GM21723 (cell line): ENCODE data around the gene THAP2.
"Not testable (repeated sequence)": the region's sequence is repeated elsewhere in the genome, so short reads cannot be mapped to it uniquely, and the experiment has no call there.

Experiments used
- ATAC-seq: cut with Tn5 transposase; IDR thresholded peaks from one replicate; pipeline ENCODE4 v1.9.1; 2021; ENCODE audit warnings: mild to moderate bottlenecking, moderate library complexity; ENCODE audit not compliant: unreplicated experiment

The THAP2 gene

DNA sequence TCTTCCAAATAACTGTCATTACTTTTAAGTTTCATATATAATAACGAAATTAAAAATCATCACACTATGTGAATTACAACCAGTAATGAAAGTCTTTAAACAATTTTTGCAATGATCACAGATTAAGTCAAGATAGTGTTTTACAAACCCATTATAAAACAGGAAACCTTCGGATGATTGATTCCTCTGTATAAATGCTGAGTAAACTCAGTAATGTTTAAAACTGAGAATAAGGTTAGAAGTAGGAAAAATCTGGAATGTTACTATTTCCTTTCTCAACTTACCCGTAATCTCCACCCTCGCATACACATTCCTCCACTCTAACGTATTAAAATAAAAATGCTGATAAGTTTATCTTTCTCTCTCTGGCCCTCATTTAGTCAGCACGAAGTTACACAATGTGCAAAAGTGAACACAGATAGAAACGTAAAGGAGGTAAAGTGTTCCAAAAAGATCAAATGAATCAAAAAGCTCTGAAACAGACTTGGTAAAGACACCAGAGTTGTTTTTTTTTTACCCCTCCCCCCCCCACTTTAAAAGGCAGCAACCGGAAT lies 2.0 kb upstream of the THAP2 start:
- ATAC-seq: no peak

DNA sequence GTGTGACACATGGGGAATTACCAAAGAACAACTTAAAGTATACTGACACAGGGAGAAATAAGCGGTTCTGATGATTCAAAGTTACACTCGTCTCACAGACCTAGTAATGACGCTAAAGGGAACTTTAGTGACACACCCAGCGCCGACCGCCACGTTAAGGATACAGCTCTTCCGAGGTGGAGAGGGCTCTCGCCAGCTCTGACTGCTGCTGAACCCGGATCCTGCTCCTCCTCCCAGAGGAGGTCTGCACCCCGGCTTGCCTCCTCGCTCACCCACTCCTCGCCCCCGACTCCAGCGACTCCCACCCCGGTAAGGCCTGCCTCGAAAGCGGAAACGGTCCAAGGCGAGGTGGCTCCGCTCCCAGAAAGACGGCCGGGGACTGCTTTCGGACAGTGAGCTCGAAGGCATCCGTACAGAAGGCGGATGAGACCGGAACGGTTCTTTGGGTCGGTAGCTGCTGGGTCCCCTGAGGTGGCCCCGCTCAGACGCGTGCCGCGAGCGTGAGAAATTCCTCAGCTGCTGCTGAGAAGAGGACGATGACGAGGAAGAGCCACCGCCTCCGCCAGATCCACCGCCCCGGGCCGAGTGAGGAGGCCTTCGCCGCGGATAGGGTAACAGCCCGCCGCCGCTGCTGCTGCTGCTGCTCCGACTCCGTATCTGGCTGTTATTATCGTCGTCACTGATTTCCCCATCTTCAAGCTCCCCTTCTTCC lies 1.1 kb upstream of the THAP2 start:
- peak; percentile 32 for ATAC-seq

DNA sequence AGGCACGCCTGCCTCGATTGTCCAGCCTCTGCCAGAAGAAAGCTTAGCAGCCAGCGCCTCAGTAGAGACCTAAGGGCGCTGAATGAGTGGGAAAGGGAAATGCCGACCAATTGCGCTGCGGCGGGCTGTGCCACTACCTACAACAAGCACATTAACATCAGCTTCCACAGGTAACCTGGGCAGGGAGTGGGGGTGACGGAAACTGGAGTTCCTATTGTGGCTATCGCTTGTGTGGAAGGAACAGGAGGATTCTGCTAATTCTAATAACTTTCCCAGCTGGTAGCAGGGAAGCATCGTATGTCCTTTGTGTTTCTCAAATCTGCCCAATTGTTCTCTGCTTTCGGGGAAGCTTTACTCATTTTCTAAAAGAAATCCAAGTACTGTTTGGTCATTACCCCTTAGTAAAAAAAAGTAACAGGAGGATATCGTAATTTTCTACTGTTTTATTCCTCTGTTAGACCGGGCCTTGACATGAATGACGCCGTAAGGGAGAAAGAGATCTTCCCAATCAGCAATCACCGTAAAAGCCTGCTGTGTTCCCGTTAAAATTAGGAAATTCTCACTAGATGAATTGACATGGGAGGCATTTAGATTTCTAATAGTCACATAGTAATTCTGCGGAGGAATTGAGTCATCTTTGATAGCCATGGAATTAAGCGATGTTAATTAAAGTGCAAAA lies 449 bp downstream of the THAP2 start:
- peak; percentile 18 for ATAC-seq

DNA sequence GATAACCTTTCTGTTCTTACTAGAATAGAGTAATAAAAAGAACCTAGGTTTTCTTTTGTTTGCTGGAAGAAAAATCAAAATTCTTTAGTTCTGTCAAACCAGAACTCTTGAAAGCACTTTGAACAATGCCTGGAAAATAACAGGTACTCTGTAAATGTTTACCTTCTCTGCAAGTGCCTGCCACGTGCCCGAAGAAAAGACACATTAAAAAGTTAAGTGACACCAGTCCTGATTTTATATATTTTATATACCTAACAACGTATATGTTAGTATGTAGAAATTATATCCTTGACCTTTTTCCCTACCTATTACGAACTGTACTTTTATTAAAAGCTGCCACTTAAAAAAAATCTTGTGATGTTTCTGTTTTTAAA lies 976 bp downstream of the THAP2 start:
- no peak for ATAC-seq

DNA sequence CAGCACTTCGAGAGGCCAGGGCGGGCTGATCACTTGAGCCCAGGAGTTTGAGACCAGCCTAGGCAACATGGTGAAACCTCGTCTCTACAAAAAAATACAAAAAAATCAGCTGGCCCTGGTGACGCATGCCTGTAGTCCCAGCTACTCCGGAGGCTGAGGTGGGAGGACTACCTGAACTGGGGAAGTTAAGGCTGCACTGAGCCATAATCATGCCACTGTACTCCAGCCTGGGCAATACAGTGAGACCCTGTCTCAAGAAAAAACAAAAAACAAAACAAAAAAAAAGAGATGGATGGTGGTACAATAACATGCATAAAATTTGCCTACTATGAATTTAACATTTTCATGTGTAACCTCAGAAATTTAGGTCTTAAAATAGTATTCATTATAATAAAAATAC lies 2.2 kb downstream of the THAP2 start:
- ATAC-seq: no peak

DNA sequence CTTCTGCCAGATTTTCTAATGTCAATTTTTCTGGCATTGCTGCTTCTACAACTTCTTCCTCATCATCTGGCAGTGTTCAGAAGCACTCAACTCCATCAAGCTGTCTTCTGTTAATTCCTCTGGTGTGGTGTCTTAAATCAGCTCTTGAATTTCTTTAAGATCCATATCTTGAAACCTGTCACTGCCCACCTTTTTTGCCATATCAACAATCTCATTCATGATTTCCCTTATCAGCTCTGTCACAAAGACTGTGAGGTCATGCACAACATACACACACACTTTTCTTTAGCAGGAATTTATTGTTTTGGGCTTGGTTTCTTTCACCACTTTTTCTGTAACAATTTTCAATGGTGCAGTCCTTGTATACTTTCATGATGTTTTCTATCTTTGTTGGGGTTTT lies 7.2 kb downstream of the THAP2 start:
- ATAC-seq: no peak

DNA sequence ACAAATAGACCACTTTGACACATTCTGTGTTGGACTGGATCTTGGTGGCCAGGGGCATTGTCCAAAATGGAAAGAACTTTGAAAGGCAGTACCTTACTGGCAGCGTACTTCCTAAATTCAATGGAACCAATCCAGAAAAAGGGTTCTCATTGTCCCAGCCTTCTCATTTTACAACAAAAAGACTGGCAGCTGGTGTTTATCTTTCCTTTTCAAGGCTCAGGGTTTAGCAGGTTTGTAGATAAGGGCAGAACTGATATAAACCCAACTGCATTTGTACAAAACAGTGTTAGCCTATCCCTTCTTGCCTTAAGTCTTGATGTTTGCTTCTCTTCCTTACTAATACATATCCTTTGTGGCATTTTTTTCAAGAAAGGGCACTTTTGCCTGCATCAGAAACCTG lies 7.7 kb downstream of the THAP2 start:
- no peak for ATAC-seq

DNA sequence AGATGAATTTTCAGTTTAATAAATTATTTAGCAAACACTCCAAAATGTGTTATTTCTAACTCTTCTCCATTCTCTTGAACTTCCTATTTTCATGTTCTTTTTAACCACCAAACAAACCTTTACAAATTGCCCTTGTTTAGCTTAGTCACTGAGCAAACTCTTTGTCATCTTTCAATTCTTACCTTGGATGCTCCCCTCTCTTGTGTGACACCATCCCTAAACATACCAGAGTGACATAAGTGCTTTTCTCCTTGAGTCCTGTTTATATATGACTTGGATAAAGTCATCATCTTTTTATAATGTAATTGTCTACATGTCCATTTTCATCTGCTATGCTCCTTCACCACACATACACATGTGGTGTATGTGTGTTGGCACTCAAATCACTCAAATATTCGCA lies 18.4 kb downstream of the THAP2 start:
- ATAC-seq: no peak

DNA sequence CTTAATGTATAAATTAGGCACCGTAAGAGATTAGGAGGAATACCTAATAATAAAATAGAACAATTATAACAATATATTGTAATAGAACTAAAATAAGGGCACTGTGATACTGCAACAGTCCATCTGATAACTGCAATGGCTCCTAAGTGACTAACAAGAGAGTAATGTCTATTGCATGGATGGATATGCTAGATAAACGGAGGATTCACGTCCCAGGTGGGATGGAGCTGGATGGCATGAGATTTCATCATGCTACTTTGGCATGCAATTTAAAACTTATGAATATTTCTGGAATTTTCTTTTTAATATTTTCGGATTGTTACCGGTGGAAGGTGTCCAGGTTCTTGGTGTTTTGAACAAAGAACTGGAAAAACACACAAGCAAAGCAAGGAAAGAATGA lies 19.5 kb downstream of the THAP2 start:
- ATAC-seq: no peak

DNA sequence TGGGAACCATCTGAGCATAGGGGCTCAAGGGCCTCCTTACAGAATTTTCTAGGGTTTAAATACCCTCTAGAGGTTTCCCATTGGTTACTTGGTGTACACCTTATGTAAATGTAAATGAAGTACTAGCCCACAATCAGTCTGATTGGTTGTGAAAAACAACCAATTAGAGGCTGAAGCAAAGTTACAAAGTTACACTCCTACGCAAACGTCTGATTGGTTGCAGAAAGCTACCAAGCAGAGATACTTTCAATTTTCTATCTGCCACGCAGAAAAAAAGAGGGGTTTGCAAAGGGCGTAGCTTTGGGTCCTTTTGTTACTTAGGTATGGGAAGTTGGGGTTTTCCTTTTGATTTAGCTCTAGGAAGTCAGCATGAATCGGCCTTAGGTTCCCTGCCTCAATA lies 20.0 kb downstream of the THAP2 start:
- no peak for ATAC-seq

DNA sequence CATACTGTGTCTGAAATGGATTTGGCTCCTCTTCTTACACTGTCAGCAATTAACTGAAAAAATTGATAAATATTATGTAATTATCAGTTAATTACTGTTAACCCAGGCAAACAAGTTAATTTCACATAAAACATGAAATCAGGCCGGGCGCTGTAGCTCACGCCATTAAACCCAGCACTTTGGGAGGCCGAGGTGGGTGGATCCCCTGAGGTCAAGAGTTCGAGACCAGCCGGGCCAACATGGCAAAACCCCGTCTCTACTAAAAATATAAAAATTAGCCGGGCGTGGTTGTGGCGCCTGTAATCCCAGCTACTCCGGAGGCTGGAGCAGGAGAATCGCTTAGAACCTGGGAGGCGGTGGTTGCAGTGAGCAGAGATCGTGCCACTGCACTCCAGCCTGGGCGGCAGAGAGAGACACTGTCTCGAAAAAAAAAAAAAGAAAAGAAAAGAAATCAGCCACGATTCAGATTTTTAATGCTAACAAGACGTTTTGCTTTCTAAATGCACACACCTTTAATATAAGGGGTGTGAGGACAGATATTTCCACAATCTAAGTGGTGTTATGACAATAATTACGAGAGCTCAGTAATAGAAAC lies 21.3 kb downstream of the THAP2 start:
- ATAC-seq: no peak

DNA sequence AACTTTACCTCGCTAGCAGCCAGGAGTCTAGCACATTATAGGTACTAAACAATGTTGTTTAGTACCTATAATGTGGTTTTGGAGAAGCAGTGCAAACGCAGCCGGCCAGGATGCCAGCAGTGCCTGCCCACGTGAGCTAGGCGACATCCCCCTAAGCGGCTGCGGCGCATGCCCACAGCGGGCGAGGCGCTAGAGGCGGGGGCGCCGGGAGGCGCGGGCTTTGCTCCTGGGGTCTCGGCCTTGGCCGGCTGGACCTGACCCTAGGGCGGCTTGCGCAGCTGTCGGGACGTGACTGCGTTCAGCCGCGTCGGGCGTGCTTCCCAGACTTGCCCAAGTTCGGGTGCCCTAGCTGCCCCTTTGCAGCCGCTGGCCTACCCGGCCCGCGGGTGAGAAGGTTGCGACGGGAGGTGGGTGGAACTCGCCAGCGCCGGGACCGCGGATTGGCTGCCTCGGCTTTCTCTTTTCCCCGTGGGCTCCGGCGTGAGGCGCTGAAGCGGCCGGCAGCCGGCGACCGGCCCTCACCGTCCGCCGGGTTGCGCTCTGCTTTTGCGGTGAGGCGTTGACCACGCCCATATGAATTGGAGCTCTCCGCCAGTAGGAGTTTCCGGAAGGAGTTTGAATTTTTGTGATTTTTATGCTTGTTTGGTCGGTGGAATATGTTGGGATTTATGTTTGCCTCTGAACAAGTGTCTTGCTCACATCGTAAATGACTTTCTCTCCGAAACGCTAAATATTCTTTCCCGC lies 22.0 kb downstream of the THAP2 start, which contains the start of gene TMEM19:
Gene TMEM19, plus strand, starts transcription at position 169 of the 744 bp plus-strand sequence. CDS start 599 bp downstream, outside the sequence.
- ATAC-seq: peak; percentile 88

DNA sequence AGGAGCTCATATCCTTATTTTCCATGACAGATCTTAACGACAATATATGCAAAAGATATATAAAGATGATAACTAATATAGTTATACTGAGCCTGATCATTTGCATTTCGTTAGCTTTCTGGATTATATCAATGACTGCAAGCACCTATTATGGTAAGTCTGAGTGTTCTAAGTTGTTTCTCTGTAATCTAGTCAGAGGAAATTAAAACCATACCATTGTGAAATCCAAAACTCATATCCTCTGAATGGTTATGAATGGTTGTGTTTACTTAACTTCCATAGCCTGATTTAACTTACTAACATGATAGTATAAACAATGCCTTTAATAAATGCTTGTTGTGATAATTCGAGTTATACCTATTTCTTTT lies 22.5 kb downstream of the THAP2 start:
- no peak for ATAC-seq

DNA sequence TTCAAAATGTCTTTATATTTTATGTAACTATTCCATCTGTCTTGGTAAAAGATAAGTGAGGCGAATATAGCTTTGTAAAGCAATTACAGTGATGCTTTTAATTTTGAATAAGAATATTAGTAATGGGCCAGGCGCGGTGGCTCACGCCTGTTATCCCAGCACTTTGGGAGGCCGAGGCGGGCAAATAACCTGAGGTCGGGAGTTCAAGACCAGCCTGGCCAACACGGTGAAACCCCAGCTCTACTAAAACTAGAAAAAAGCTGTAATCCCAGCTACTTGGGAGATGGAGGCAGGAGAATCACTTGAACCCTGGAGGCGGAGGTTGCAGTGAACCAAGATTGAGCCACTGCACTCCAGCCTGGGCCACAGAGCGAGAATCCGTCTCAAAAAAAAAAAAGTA lies 23.1 kb downstream of the THAP2 start:
- ATAC-seq: not testable (repeated sequence)

DNA sequence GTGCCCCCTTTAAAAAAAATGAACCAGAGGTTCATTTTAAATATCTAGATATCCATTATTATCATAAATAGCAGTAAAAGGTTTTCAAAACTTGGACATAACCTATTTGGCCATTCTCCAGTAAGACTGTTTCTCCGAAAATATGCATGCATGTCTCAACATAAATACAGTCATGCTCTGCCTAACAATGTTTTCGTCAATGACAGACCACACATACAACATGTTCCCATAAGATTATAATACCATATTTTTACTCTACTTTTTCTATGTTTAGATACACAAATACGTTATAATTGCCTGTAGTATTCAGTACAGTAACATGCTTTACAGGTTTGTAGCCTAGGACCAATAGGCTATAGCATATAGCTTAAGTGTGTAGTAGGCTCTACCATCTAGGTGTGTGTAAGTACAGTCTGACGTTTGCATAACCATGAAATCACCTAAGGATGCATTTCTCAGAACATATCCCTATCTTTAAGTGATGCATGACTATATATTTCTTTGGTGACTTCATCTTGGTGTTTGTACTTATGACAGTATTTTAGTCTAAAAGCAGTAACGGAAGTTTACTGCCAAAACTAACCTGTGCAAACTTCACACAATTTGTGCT lies 25.0 kb downstream of the THAP2 start:
- ATAC-seq: no peak

DNA sequence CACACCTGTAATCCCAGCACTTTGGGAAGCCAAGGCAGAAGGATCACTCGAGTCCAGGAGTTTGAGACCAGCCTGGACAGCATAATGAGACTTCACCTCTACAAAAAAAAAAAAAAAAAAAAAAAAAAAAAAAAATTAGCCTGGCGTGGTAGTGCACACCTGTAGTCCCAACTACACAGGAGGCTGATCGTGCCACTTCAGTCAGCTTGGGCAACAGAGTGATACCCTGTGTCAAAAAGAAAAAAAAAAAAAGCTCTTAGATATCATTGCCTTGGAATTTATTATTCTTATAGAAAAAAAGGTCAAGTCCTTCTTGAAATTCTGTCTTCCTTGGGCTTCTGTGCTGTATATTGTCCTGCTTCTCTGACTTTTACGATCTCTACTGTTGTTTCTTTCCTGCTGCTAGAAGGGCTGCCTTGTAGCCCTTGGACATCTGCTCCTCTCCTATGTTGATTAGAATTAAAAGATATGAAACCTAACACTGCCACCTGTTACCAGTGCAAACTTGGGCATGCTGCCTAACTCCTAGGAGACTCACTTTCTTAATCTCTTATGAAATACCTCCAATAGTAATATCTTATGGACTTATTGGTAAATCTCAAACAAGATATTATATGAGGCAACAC lies 27.5 kb downstream of the THAP2 start:
- ATAC-seq: no peak

DNA sequence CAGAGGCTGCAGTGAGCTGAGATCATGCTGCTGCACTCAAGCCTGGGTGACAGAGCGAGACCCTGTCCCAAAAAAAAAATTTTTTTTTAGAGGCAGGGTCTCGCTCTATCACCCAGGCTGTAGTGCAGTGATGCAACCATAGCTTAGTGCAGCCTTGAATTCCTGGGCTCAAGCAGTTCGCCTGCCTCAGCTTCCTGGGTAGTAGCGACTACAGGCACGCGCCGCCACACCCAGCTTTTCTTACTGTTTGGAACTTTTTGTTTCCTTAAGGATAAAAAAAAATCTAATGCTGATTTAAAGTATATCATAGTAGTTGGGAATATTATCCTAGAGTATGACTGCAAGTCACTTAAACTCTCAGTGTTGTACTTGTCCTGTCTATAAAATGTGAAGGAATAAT lies 29.0 kb downstream of the THAP2 start:
- ATAC-seq: no peak

DNA sequence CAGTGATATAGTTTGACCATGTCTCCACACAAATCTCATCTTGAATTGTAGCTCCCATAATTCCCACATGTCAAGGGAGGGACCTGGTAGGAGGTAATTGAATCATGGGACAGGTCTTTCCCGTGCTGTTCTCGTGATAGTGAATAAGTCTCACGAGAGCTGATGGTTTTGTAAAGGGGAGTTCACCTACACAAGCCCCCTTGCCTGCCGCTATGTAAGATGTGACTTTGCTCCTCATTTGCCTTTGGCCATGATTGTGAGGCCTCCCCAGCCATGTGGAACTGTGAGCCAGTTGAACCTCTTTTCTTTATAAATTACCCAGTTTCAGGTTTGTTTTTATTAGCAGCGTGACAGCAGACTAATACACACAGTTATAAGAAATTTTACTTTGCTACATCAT lies 29.6 kb downstream of the THAP2 start:
- ATAC-seq: peak; percentile 11

DNA sequence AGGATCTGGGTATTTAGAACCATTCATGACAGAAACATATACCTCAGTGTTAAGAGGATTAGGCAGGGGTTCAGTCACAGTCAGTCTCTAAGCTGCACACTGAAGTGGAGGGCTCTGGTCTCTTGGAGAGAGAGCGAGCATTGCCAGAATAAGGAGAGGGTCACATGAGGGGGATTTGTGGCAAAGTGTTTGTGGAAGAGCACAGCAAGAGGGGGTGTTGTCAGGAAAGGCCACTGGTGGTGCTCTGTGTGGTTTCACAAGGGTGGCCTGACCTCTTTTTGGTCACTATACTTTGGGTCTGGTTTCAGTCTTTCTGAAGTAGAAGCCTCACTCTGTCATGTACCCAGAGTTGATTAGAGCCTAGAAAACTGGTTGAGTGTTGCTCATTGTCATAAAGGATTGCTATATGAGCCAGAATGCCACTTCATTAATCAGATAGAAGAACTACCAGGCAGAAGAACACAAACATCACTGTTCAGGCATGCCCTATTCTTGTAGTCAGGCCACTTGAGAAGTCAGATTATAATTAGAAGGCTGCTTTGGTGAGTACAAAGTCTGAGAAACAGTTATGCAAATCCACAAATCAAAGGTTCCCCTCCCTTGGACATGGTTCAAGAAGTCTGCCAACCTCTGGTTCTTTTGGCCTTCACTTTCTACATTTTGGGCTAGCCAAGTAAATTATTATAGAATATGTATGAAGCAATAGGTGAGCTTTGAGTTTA lies 30.2 kb downstream of the THAP2 start:
- peak; percentile 90 for ATAC-seq

DNA sequence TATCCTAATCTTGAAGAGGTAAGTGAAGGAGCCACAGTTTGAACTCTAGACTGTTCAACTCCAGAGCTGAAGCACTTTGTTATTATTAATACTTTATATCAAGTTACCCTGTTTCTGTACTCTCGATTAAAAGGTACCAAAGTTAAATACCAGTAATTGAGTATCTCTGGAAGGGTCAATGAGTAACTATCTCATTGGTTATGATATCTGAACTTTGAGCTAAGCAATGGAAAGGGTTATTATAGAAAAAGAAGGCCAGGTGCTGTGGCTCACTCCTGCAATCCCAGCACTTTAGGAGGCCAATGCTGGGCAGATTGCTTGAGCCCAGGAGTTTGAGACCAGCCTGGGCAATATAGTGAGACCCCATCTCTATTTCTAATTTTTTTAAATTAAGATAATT lies 31.7 kb downstream of the THAP2 start:
- ATAC-seq: no peak
